ENCODE measurements around the gene GRIK4. TPM values are rescaled to one million over a fixed set of nuclear protein-coding genes. Genes with fewer than 3 reads are reported as not detected.

The GRIK4 gene
- total RNA-seq, 1 donor from 2014 or later: 0.11 TPM

GRCh38 chr11:120794748-120795147 lies 283.2 kb downstream of the GRIK4 start:
- DNase-seq (no peak), ATAC-seq (ENCODE audit: poor library complexity) (no peak)
- intact Hi-C loops (cut with DNase I): no loop called here

DNA sequence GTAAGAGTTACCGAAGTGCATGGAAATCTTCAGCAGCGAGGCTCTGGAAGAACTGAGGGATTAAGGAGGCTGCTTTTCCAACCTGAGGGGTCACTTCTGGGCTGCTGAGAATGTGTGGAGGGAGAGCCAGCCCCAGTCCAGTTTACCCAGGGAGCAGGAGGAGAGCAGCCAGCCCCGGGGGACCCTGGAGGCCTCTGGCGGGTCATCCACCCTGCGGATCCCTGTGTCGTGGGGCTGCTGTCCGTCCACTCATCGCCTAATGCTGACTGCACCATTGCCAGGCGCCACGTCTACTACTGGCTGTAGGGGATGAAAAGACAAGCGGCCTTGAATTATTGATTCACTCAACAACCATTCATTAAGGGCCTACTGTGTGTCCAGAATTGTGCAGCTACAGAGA lies 283.6 kb downstream of the GRIK4 start:
- no peak for DNase-seq
- no peak for ATAC-seq (ENCODE audit: poor library complexity)
- intact Hi-C loops (cut with DNase I): no loop called here

DNA sequence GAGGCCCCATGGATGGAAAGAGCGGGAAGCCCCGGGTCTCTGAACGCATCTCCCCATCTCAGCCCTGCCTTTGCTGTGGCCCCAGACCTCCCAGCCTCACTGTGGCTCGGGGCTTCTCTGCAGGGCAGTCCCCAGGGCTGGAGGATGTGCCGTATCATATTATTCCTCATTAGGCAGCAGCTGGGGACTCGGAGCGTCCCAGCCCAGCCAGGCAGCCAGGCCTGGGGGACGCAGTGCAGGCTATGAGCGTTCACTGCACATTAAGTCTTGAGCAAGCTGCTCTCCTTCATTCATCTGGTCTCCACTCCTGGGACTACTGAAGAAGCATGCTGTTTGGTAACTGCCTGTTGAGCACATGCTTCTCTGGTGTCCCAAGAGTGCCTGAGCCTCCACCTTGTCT lies 285.6 kb downstream of the GRIK4 start:
- intact Hi-C loops (cut with DNase I): no loop called here
- ATAC-seq (ENCODE audit: poor library complexity): no peak

DNA sequence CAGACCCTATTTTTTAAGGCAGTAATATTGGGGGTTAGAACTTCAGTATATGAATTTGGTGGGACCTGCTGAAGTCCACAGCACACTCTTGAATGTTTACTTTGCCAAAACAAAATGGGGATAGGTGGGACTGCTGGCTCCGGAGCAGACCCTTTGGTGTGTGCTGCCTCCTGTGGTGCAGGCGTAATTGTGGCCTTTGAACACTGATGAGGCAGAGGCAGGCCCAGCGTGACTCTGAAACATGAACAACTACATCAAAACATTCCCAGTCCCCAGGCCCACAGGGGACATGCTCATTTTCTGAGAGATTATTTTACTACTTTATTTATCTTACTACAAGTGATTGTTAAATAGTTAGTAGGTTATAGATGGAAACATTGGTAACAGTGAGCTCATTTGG lies 287.3 kb downstream of the GRIK4 start:
- DNase-seq (no peak), ATAC-seq (ENCODE audit: poor library complexity) (no peak)
- intact Hi-C loops (cut with DNase I): no loop called here

More for the DNA sequence above, 285.6 kb downstream of the GRIK4 start:
- DNase-seq: no peak

GRCh38 chr11:120800206-120800605 lies 288.7 kb downstream of the GRIK4 start:
- ATAC-seq (ENCODE audit: poor library complexity) (no peak), DNase-seq (no peak)
- intact Hi-C loops (cut with DNase I): loop anchor here (5.0 kb wide), 1 partner anchor 288 kb away; the partner anchor contains the start of gene GRIK4

- ATAC-seq (ENCODE audit: poor library complexity) (no peak), DNase-seq (peak; percentile 62)
- intact Hi-C loops (cut with DNase I): loop anchor here (5.0 kb wide), 1 partner anchor 290 kb away; the partner anchor contains the start of gene GRIK4
These were observed 290.5 kb downstream of the GRIK4 start for GRCh38 chr11:120801801-120802689.

DNA sequence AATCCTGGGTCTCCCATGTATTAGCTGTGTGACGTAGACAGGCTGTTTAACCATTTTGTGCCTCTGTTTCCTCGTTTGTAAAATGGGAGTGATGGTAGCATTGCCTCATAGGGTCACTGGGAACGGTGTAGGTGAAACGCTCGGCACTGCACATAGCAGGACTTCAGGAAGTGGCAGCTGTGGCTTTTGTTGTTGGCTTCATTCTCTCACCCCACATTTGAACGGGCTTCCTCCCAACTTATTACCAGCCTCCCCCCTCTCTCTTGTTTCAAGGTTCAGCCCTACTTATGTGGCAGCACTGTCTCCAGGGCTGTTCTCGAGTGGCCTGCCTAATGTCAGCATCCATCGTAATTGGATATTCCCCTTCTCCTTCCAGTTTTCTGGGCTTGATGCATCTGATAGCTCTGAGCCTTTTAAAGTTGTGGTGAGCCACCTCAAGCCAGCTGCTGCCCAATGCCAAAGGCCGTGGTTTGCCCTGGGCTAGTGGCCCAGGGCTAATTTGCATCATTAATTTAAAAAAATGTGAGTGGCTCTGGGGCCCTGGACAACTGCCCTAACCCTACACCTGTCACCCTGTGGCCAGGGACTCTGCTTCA lies 294.5 kb downstream of the GRIK4 start:
- ATAC-seq (ENCODE audit: poor library complexity) (no peak), DNase-seq (no peak)
- intact Hi-C loops (cut with DNase I): no loop called here

DNA sequence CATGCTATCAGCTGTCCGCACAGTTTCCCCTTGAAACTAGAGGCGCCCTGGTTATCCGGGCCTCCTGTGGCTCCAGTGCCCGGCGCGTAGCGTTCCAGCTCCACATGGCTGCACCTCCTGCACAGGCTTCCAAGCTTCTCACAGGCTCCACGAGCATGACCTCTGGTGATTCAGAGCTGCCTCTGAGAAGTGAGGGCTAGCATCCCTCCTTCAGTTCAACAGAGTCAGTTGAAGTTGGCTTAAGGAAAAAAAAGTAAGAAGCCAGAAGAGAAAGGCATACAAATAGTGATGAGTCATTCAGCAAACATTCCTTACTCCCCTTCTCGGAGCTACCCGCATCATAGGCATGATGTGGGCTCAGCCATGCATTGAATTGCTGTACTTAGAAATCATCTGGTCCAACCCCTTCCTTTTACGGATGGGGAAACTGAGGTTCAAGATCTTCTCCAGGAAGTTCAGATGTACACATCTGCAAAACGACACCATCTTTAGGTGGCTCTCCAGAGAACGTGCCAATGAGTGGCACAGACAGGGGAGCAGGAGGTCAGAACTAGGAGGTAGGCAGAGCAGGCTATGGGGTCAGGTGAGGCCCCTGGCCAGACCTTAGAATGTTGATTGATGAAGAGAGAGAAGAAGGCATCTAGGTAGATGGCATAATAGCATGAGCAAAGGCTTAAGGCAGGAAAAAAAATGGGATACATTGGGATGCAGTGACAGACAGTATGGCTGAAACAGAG lies 296.0 kb downstream of the GRIK4 start:
- DNase-seq (no peak), ATAC-seq (ENCODE audit: poor library complexity) (no peak)
- intact Hi-C loops (cut with DNase I): no loop called here

- intact Hi-C loops (cut with DNase I): no loop called here
- DNase-seq: no peak
- ATAC-seq (ENCODE audit: poor library complexity): no peak
These were observed 297.1 kb downstream of the GRIK4 start for GRCh38 chr11:120808616-120809050.

DNA sequence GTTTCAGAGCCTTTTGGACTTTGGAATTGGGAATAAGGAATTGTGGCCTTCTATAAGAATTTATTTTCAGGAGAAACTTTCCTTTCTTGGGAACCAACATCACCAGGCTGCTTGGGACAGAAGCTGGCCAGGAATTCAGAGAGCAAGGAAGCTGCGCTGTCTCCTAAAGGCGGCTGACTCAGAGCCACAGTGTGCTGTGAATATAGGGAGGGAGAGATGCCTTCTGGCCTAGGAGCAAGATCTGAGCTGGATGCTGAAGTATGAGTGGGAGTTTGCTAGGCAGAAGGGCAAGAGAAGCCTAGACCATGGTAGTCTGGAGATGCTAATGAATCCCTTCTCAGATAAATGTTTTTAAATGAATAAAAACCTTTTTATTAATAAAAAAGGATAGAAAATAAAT lies 298.7 kb downstream of the GRIK4 start:
- intact Hi-C loops (cut with DNase I): no loop called here
- DNase-seq (no peak), ATAC-seq (ENCODE audit: poor library complexity) (no peak)

GRCh38 chr11:120811199-120811598 lies 299.7 kb downstream of the GRIK4 start:
- ATAC-seq (ENCODE audit: poor library complexity): no peak
- DNase-seq: no peak
- intact Hi-C loops (cut with DNase I): no loop called here

GRCh38 chr11:120811731-120812130 lies 300.2 kb downstream of the GRIK4 start:
- intact Hi-C loops (cut with DNase I): no loop called here
- no peak for ATAC-seq (ENCODE audit: poor library complexity)
- DNase-seq: no peak

DNA sequence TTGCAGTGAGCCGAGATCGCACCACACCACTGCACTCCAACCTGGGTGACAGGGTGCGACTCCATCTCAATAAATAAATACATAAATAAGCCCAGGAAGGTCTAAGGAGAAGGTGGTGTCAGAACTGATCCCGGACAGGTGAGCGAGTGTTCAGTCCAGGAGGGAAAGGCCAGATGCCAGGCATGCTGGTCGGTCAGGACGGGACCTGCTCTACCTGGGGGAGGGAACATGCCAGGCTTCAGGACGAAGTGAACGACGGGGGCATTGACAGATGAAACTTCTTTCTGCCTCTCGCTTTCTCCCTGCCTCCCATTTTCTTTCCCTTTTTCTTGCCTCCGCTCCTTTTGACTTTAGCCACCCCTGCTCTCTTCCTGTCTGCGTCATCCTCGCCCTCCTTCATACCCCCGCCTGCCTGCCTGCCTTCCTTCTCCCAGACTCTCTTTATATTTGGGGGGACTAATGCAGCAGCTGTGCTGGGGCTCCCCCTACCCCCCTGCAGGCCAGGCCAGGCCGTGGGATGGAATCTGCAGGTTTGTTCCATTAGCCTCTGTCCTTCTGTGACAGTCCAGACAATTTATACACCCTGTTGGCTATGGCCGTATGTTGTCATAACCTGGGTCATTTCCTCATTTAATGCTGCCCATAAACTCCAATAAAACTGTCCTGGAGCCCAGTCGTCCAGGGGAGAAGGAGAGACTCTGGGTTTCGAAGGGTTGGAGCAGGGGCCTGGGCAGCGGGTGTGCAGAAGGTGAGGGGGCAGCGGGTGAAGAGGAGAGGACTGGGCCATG lies 303.2 kb downstream of the GRIK4 start:
- intact Hi-C loops (cut with DNase I): no loop called here
- ATAC-seq (ENCODE audit: poor library complexity) (no peak), DNase-seq (no peak)

- intact Hi-C loops (cut with DNase I): no loop called here
- no peak for DNase-seq
- no peak for ATAC-seq (ENCODE audit: poor library complexity)
These were observed 304.0 kb downstream of the GRIK4 start for GRCh38 chr11:120815319-120816100.

GRCh38 chr11:120816176-120816575 lies 304.6 kb downstream of the GRIK4 start:
- ATAC-seq (ENCODE audit: poor library complexity) (no peak), DNase-seq (no peak)
- intact Hi-C loops (cut with DNase I): no loop called here

- intact Hi-C loops (cut with DNase I): no loop called here
- ATAC-seq (ENCODE audit: poor library complexity) (no peak), DNase-seq (no peak)
These were observed 305.2 kb downstream of the GRIK4 start for GRCh38 chr11:120816711-120817110.

- intact Hi-C loops (cut with DNase I): no loop called here
- DNase-seq (peak; percentile 57), ATAC-seq (ENCODE audit: poor library complexity) (peak; percentile 81)
These were observed 305.6 kb downstream of the GRIK4 start for GRCh38 chr11:120817158-120817557.

- intact Hi-C loops (cut with DNase I): no loop called here
- no peak for ATAC-seq (ENCODE audit: poor library complexity)
- DNase-seq: no peak
These were observed 306.5 kb downstream of the GRIK4 start for GRCh38 chr11:120818097-120818496.
